HG02759 (cell line): ENCODE measurements around the gene PCDHGB5.

ENCODE experiments used
- ATAC-seq: cut with Tn5 transposase; IDR thresholded peaks from one replicate; pipeline ENCODE4 v1.9.1; 2021; ENCODE audit warnings: mild to moderate bottlenecking, moderate library complexity; ENCODE audit not compliant: unreplicated experiment

PCDHGB5 gene

GRCh38 chr5:141397756-141398551 lies at the start of gene PCDHGB5:
PCDHGB5 (plus strand) TSS chr5:141397947; CDS start chr5:141398128, 181 bp downstream.
- ATAC-seq = peak; percentile 98

- no peak for ATAC-seq
These were observed 47.7 kb upstream of the PCDHGB5 start, which contains the start of gene PCDHGB1 for GRCh38 chr5:141349917-141350619. PCDHGB1 (plus strand) TSS chr5:141350099; CDS start chr5:141350261, 162 bp downstream.

GRCh38 chr5:141351591-141351990 lies 46.2 kb upstream of the PCDHGB5 start:
- no peak for ATAC-seq

GRCh38 chr5:141354900-141355469 lies 42.8 kb upstream of the PCDHGB5 start, which contains the start of gene PCDHGA4:
PCDHGA4 (plus strand) TSS chr5:141355021; CDS start chr5:141355108, 87 bp downstream.
- no peak for ATAC-seq

GRCh38 chr5:141355641-141356040 lies 42.1 kb upstream of the PCDHGB5 start:
- no peak for ATAC-seq

GRCh38 chr5:141356133-141356532 lies 41.6 kb upstream of the PCDHGB5 start:
- no peak for ATAC-seq

- ATAC-seq = no peak
These were observed 40.8 kb upstream of the PCDHGB5 start for GRCh38 chr5:141356950-141357349.

GRCh38 chr5:141359790-141360426 lies 37.8 kb upstream of the PCDHGB5 start, which contains the start of gene PCDHGB2:
PCDHGB2 (plus strand) TSS chr5:141359994; CDS start chr5:141360136, 142 bp downstream.
- ATAC-seq = peak; percentile 78

GRCh38 chr5:141360685-141361084 lies 37.1 kb upstream of the PCDHGB5 start:
- ATAC-seq = no peak

GRCh38 chr5:141362719-141363118 lies 35.0 kb upstream of the PCDHGB5 start:
- ATAC-seq = no peak

- ATAC-seq = no peak
These were observed 33.6 kb upstream of the PCDHGB5 start, which contains the start of gene PCDHGA5 for GRCh38 chr5:141363952-141364660. PCDHGA5 (plus strand) TSS chr5:141364162; CDS start chr5:141364331, 169 bp downstream.

GRCh38 chr5:141366016-141366896 lies 31.5 kb upstream of the PCDHGB5 start:
- no peak for ATAC-seq

GRCh38 chr5:141369994-141370848 lies 27.5 kb upstream of the PCDHGB5 start, which contains the start of gene PCDHGB3:
PCDHGB3 (plus strand) TSS chr5:141370242; CDS start chr5:141370395, 153 bp downstream.
- peak; percentile 95 for ATAC-seq

GRCh38 chr5:141371572-141372475 lies 25.9 kb upstream of the PCDHGB5 start:
- ATAC-seq = no peak

GRCh38 chr5:141373673-141374317 lies 24.0 kb upstream of the PCDHGB5 start, which contains the start of gene PCDHGA6:
PCDHGA6 (plus strand) TSS chr5:141373891; CDS start chr5:141374084, 193 bp downstream.
- no peak for ATAC-seq

GRCh38 chr5:141374627-141375026 lies 23.1 kb upstream of the PCDHGB5 start:
- no peak for ATAC-seq
